GM12872 (cell line): Measurements from ENCODE around the gene MIAT.

ENCODE experiments used
- TF ChIP-seq, protein P1 (sequence below): IDR thresholded peaks from 3 replicates; pipeline ENCODE4 v1.5.1; 2011; ENCODE audit warnings: low read depth, mild to moderate bottlenecking, low read length, moderate library complexity; ENCODE audit not compliant: insufficient read depth

The MIAT gene

DNA sequence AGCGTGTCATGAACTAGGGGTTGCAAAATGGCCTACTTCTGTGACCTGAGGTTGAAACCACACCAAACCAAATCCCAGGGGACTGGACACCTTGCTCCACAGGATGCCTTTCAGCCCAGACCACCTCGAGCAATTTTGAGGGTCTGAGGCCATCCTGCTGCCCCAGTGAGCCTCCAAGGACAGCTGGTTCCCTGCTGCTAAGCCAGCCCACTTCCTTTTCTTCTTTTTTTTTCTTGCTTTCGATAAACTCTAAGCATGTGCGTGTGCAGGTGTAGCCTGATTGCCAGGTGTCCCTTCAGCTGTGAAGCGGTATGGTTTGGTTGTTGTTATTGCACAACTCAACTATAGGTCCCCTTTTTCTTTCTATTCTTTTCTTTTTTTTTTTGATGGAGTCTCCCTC is 42.2 kb upstream of the MIAT start:
- TF ChIP-seq, protein P1, sequence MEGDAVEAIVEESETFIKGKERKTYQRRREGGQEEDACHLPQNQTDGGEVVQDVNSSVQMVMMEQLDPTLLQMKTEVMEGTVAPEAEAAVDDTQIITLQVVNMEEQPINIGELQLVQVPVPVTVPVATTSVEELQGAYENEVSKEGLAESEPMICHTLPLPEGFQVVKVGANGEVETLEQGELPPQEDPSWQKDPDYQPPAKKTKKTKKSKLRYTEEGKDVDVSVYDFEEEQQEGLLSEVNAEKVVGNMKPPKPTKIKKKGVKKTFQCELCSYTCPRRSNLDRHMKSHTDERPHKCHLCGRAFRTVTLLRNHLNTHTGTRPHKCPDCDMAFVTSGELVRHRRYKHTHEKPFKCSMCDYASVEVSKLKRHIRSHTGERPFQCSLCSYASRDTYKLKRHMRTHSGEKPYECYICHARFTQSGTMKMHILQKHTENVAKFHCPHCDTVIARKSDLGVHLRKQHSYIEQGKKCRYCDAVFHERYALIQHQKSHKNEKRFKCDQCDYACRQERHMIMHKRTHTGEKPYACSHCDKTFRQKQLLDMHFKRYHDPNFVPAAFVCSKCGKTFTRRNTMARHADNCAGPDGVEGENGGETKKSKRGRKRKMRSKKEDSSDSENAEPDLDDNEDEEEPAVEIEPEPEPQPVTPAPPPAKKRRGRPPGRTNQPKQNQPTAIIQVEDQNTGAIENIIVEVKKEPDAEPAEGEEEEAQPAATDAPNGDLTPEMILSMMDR: no peak

DNA sequence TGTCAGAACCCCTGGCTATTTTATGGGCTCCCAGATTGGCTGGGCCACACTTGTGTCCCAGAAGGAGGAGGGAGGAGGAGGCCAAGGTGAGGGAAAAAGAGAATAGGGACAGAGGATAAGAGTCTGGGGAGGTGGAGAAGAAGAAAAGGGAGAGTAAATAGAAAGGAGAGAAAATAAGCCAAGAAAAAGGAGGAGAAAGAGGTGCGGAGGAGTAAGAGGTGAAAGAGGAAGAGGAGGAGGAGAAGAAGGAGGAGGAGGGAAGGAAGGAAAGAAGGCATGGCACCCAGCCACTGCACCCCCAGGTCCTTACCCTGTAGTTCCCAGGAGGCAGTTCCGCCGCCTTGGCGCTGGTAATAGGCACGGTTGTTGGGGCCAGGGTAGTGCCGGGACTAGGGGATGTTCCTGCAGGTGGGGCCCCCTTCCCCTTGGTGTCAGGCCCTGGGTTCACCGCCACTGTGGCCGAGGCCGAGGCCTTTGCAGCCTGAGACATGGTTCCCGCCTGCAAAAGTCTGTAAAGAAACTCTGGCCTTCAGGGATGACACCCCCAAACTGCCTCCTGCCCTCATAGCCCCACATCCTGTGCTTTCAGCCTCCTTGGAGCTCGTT is 41.5 kb upstream of the MIAT start:
- TF ChIP-seq, protein P1: no peak

DNA sequence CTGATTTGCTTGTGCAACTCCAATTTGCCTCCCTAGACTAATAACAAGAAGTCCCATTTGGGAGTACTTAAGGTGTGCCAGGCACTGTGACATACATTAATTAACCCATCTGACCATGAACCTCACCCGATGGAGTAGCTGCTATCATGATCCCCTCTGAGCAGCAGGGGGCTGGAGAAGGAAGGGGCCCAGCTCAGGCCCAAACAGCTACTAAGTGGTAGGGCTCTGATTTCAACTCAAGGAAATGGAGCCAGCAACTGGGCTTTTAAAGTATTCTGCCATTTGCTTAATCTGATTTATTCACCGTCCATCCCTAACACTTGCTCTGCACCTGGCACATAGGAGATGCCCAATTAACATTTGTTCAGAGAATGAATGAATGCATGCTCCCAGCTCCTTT is 40.7 kb upstream of the MIAT start:
- TF ChIP-seq, protein P1: no peak

DNA sequence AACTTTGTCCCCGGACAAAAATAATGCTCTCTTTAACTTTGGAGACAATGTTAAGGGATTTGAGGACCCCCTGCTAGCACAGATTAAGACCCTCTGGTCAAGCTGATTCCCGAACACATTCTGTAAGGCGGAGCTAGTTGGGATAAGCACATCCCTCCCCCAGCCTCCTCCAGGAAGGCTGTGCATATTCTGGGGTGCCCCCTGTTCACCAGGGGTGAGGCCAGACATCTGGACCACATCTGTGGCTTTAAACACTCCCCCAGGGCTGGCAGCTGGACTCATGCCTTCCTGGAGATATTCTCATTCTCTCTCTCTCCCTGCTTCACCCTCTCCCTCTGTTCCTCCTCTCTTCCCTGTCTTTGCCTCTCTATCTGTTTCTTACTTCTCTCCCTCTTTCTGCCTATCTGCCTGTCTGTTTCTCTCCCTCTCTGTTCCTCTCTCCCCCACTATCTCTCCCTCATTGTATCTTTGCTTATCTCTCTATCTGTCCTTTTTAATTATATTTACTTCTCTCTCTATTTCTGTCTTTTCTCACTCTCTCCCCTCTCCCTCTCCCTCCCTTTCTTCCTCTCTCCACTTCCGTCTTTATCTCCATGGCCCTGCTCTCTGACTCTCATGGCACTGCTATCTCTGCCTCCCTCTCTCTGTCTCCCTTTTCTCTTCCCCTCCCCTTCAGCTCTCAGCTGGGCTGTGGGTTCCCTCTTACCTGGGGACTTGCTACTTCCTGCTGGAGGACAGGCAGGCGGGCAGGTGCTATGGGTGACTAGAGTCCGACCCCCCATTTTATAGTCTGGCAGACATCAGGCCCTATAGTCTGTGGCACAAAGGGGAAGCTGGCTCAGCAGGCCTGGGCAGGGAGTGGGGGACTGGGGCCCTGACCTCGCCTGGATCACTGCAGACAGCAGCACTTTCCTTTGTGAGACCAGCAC is 39.9 kb upstream of the MIAT start, which contains the start of gene CRYBB1:
Gene CRYBB1 (minus strand): TSS at position 757 of the 929 bp plus-strand sequence. CDS start 1,708 bp downstream, outside the sequence.
- TF ChIP-seq, protein P1: no peak

DNA sequence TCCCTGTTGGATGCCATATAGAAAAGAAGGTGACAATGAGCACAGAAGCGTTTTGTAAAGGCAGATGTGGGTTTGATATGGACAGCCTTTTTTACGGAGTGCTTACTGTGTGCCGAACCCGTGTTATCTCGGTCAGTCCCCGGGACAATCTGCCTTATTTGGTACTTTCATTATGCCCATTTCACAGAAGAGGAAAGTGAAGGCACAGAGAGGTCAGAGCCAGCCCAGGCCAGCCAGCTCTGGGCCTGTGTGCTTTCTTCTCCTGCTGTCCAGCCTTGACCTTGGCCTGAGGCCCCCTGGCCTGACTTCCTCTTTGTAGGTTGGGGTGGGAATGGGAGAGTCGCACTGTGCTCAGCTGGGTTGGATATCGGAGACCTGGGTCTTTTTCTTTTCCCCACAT is 38.9 kb upstream of the MIAT start:
- TF ChIP-seq, protein P1: no peak

DNA sequence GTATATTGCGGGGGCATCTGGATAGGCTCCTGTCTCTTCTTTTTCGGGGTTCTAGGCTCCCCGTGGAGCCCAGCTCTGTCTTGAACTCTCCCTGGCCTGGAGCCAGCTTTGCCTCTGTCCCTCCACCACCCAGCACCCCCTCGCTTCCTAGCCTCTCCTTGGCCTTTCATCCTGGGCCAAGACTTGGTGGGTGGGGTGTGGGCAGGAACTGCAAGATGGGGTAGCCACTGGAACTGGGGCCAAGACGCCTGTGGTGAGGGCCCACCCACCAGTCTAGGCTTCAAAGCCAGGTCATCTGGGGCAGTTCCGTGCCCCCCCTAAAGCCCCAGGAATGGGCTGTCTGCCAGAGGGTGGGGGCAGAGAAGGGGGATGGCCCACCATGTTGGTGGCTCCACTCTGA is 37.9 kb upstream of the MIAT start:
- TF ChIP-seq, protein P1: no peak

DNA sequence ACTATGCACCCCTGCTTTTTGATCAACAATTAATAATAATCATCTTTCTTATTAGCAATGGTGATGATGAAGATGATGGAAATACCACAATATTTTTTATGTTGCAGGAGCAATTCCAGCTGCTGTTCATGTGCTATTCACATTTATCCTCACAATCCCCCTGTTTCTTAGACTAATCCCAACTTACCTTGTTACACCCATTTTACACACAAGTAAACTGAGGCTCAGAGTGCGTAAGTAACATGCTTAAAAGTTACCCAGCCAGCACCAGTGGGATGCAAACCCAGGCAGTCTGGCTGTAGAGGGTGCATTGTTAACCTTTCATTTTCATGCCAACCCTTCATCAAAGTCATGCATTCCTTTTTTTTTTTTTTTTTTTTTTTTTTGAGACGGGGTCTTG is 37.2 kb upstream of the MIAT start:
- TF ChIP-seq, protein P1: no peak
